Prostate gland (tissue), 2 donors: ENCODE results near the gene TCL1A.
"Not testable (repeated sequence)": the region's sequence is repeated elsewhere in the genome, so short reads cannot be mapped to it uniquely, and the experiment has no call there.

Experiments
- POLR2A ChIP-seq: fragments of 450-650 bp; IDR thresholded peaks from one replicate; pipeline ENCODE4 v1.6.1; 2016; ENCODE audit warnings: antibody characterized with exemption, mild to moderate bottlenecking
- POLR2AphosphoS5 ChIP-seq: sonication (generic); formaldehyde crosslinking; IDR thresholded peaks from one replicate; pipeline ENCODE4 v1.6.1; 2017; ENCODE audit warnings: antibody characterized with exemption
- TF ChIP-seq, protein P1 (sequence below), 4 experiments: fragments of 200-600 bp in 2 of 4; fragments of 450-650 bp in 2 of 4; sonication (generic) in 2 of 4; IDR thresholded peaks; 1 replicate in 3 of 4; 2 replicates in 1 of 4; pipeline ENCODE4 v1.5.1; 2016 to 2019; ENCODE audit warnings: antibody characterized with exemption in 4 of 4, mild to moderate bottlenecking in 2 of 4, moderate library complexity in 2 of 4

DNA sequence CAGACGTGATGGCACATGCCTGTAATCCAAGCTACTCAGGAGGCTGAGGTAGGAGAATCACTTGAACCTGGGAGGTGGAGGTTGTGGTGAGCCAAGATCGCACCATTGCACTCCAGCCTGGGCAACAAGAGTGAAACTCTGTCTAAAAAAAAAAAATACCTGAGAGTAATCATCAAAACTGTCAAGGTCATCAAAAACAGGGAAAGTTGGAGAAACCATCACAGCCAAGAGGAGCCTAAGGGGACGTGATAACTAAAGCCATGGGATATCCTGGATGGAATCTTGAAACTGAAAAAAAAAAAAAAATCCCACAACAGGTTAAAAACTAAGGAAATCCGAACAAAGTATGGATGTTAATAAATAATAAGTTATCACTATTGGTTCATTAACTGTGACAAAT, 49.1 kb upstream of the TCL1A start:
- not testable (repeated sequence) for TF ChIP-seq POLR2AphosphoS5, POLR2A
- TF ChIP-seq, protein P1, sequence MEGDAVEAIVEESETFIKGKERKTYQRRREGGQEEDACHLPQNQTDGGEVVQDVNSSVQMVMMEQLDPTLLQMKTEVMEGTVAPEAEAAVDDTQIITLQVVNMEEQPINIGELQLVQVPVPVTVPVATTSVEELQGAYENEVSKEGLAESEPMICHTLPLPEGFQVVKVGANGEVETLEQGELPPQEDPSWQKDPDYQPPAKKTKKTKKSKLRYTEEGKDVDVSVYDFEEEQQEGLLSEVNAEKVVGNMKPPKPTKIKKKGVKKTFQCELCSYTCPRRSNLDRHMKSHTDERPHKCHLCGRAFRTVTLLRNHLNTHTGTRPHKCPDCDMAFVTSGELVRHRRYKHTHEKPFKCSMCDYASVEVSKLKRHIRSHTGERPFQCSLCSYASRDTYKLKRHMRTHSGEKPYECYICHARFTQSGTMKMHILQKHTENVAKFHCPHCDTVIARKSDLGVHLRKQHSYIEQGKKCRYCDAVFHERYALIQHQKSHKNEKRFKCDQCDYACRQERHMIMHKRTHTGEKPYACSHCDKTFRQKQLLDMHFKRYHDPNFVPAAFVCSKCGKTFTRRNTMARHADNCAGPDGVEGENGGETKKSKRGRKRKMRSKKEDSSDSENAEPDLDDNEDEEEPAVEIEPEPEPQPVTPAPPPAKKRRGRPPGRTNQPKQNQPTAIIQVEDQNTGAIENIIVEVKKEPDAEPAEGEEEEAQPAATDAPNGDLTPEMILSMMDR (IDR thresholded peaks at IDR 0.05), result not testable (repeated sequence)
